Esophagus muscularis mucosa (tissue), 4 donors: ENCODE data around the gene S100A8. TPM values are rescaled to one million over a fixed set of nuclear protein-coding genes. Genes with fewer than 3 reads are reported as not detected.

ENCODE experiments used
- DNase-seq: peaks from one replicate; pipeline ENCODE4 v3.0.0-alpha.2; 2017; ENCODE audit errors: extremely low spot score
- H3K27ac ChIP-seq, 4 donors: fragments of 200-600 bp; sonication (generic); replicated peaks in 1 of 4; 1 replicate in 3 of 4; 2 replicates in 1 of 4; pipeline ENCODE4 v1.5.1; 2016 to 2019; ENCODE audit warnings: mild to moderate bottlenecking in 1 of 4
- H3K27me3 ChIP-seq, 4 donors: fragments of 200-600 bp; sonication (generic); one replicate each; pipeline versions ENCODE4 v1.5.1 to v1.6.0; 2016 to 2019
- H3K36me3 ChIP-seq, 4 donors: fragments of 200-600 bp; sonication (generic); one replicate each; pipeline ENCODE4 v1.5.1; 2016 to 2019
- H3K4me1 ChIP-seq, 4 donors: fragments of 200-600 bp; sonication (generic); one replicate each; pipeline ENCODE4 v1.5.1; 2016 to 2019
- H3K4me3 ChIP-seq, 4 donors: fragments of 200-600 bp; sonication (generic); 1 replicate in 2 of 4; 2 replicates in 2 of 4; pipeline ENCODE4 v1.5.1; 2016 to 2019; ENCODE audit warnings: mild to moderate bottlenecking in 4 of 4, moderate library complexity in 1 of 4
- H3K9me3 ChIP-seq, 4 donors: fragments of 200-600 bp; sonication (generic); 1 replicate in 3 of 4; 2 replicates in 1 of 4; pipeline ENCODE4 v1.5.1; 2016 to 2019
- EP300 ChIP-seq: sonication (generic); formaldehyde crosslinking; IDR thresholded peaks from one replicate; pipeline ENCODE4 v1.6.1; 2017; ENCODE audit warnings: antibody characterized with exemption
- POLR2A ChIP-seq: fragments of 450-650 bp; IDR thresholded peaks from one replicate; pipeline ENCODE4 v1.6.1; 2017; ENCODE audit warnings: antibody characterized with exemption, moderate library complexity, mild to moderate bottlenecking, low read depth
- POLR2AphosphoS5 ChIP-seq, 2 donors: sonication (generic); formaldehyde crosslinking; IDR thresholded peaks; one replicate each; pipeline ENCODE4 v1.6.1; 2017; ENCODE audit warnings: antibody characterized with exemption in 2 of 2
- WGBS: methylation state at CpG from one replicate; pipeline ENCODE4 v1.1.5; 2018; 5-methylcytosine and 5-hydroxymethylcytosine counted together
- intact Hi-C: fragments of 100-400 bp; cut with DNase I; formaldehyde crosslinking; loops from one replicate; pipeline ENCODE4 v1.15.1; 2023
- total RNA-seq, 4 donors: library from RNA; depleted of rRNA; stranded (reverse); fragments of >200 nt; gene quantifications; one replicate each; pipeline versions ENCODE4 v1.1.0 to v1.2.1, GENCODE V29; 2016
- TF ChIP-seq, protein P1 (sequence below), 3 experiments: fragments of 200-600 bp in 2 of 3; fragments of 450-650 bp in 1 of 3; sonication (generic) in 2 of 3; IDR thresholded peaks; one replicate each; pipeline ENCODE4 v1.5.1; 2017 to 2019; ENCODE audit warnings: antibody characterized with exemption in 3 of 3, mild to moderate bottlenecking in 2 of 3, moderate library complexity in 1 of 3

The S100A8 gene
- total RNA-seq, 4 donors from 2014 or later = 9.9 to 155 (median 12.0) TPM

DNA sequence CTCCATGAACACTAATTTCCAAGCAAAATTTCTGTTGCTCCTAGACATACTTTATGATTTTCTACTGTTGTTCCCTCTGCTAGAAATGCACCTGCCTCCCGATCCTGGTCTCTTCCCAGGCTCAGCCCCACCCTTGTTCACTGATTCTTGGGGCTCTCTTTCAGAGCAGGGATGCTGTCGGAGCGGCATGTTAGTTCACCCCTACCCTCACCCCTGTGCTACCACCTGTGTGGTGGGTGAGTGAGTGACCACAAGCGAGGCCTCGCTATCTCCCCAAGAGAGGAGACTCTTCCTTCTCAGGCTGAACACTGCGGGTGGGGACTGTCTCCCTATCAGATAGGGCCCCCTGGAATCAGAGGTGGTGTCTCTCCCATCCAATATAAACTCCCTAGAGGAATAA lies 4.9 kb upstream of the S100A8 start:
- 61% methylated on average over 3 of the region's 6 CpGs for WGBS
- H3K4me1 ChIP-seq = no peaks in the 10 kb centered on the region
- intact Hi-C loops = no loop called here
- no peak overlapping the region for H3K27ac ChIP-seq
- H3K4me3 ChIP-seq = no peak overlapping the region
- peaks cover 0 to 46% (median 0%) of the 10 kb centered on the region in 4 donors for H3K27me3 ChIP-seq
- H3K9me3 ChIP-seq = no peaks in the 10 kb centered on the region
- no peak for DNase-seq
- no peak for TF ChIP-seq EP300
- H3K36me3 ChIP-seq = no peaks in the 10 kb centered on the region

DNA sequence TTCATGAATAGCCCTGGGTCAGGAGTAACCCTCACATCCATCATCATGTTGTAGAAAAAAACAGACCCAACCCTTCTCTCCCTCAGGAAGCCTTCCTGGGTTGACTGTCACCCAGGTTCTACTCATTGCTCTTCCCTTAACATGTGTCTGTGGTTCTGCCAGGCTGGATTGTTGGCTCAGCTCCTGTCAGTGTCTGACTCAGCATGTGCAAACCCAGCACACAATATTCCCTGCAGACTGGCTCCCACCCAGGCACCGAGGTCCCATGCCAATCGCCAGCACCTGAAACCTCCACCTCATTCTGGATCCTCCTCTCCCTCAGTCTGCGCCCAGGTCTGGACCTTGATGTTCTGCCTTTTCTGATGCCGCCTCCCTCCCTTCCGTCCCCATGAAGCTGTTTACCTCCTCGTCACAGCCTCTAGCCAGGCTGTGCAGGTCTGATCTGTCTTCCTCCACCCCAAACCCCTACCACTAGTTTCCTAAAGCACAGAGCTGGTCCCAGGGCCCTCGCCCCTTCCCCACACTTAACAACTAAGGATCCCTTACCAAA lies 4.3 kb upstream of the S100A8 start:
- H3K27me3 ChIP-seq = peaks cover 0 to 52% (median 0%) of the 10 kb centered on the region in 4 donors
- intact Hi-C loops = no loop called here
- H3K4me3 ChIP-seq = no peak overlapping the region
- no peaks in the 10 kb centered on the region for H3K36me3 ChIP-seq
- H3K27ac ChIP-seq = no peak overlapping the region
- WGBS = 79% methylated on average over 7 of the region's 7 CpGs
- TF ChIP-seq POLR2AphosphoS5 (IDR thresholded peaks at IDR 0.05) (no peak), EP300 (no peak), POLR2A (no peak)
- TF ChIP-seq, protein P1, sequence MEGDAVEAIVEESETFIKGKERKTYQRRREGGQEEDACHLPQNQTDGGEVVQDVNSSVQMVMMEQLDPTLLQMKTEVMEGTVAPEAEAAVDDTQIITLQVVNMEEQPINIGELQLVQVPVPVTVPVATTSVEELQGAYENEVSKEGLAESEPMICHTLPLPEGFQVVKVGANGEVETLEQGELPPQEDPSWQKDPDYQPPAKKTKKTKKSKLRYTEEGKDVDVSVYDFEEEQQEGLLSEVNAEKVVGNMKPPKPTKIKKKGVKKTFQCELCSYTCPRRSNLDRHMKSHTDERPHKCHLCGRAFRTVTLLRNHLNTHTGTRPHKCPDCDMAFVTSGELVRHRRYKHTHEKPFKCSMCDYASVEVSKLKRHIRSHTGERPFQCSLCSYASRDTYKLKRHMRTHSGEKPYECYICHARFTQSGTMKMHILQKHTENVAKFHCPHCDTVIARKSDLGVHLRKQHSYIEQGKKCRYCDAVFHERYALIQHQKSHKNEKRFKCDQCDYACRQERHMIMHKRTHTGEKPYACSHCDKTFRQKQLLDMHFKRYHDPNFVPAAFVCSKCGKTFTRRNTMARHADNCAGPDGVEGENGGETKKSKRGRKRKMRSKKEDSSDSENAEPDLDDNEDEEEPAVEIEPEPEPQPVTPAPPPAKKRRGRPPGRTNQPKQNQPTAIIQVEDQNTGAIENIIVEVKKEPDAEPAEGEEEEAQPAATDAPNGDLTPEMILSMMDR (IDR thresholded peaks at IDR 0.05) = no peak
- H3K9me3 ChIP-seq = no peaks in the 10 kb centered on the region
- H3K4me1 ChIP-seq = no peaks in the 10 kb centered on the region
- no peak for DNase-seq

DNA sequence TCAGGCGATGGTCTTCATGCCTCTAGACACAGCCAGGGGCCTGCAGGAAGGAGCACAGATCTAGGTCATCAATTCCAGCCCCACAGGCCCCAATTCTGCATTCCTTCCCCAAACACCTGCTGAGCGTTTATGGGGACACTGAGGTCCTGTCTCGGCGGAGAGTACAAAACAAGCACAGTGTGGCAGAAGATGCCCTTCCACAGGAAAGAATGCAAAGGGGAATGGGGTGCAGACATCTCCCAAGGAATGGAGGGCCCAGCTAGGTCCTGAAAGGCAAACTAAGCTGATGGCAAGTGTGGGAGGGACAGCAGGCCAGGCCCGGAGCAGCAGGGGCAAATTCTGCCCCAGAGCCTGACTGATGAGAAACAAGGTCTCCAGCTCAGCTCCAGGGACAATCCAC lies 3.5 kb upstream of the S100A8 start:
- DNase-seq = no peak
- TF ChIP-seq EP300 = no peak
- TF ChIP-seq, protein P1 (IDR thresholded peaks at IDR 0.05) = no peak
- TF ChIP-seq POLR2AphosphoS5 (IDR thresholded peaks at IDR 0.05) = no peak
- no peak for TF ChIP-seq POLR2A
- intact Hi-C loops = no loop called here
- H3K27ac ChIP-seq = no peak overlapping the region
- H3K36me3 ChIP-seq = no peaks in the 10 kb centered on the region
- H3K9me3 ChIP-seq = no peaks in the 10 kb centered on the region
- H3K4me1 ChIP-seq = no peaks in the 10 kb centered on the region
- WGBS = 68% methylated on average over 4 of the region's 5 CpGs
- peaks cover 0 to 49% (median 0%) of the 10 kb centered on the region in 4 donors for H3K27me3 ChIP-seq
- H3K4me3 ChIP-seq = no peak overlapping the region

DNA sequence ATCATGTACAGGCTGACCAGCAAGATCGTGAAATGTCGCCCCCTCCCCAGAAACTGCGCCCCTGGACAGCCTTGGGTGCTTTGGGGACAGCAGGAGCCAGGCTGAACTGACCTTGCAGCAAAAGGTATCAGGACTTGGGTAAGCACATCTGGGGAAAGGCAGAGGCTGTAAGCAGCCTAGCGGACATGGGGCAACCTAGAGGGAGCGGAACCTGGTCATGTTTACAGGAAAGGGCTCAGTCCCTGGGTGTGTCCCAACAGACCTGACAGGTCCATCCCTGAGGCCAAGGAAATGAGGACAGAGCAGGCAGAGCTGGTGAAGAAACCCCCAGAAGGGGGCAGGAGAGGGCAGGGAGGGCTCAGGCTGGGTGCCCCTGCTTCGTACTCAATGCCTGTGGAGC lies 3.1 kb upstream of the S100A8 start:
- peaks cover 0 to 45% (median 0%) of the 10 kb centered on the region in 4 donors for H3K27me3 ChIP-seq
- no peak for TF ChIP-seq POLR2A
- TF ChIP-seq POLR2AphosphoS5 (IDR thresholded peaks at IDR 0.05) = no peak
- TF ChIP-seq, protein P1 (IDR thresholded peaks at IDR 0.05) = no peak
- TF ChIP-seq EP300 = no peak
- no peaks in the 10 kb centered on the region for H3K9me3 ChIP-seq
- no peak overlapping the region for H3K4me3 ChIP-seq
- H3K36me3 ChIP-seq = no peaks in the 10 kb centered on the region
- WGBS = 80% methylated on average over 5 of the region's 6 CpGs
- no peak overlapping the region for H3K27ac ChIP-seq
- intact Hi-C loops = no loop called here
- no peaks in the 10 kb centered on the region for H3K4me1 ChIP-seq
- DNase-seq = no peak

DNA sequence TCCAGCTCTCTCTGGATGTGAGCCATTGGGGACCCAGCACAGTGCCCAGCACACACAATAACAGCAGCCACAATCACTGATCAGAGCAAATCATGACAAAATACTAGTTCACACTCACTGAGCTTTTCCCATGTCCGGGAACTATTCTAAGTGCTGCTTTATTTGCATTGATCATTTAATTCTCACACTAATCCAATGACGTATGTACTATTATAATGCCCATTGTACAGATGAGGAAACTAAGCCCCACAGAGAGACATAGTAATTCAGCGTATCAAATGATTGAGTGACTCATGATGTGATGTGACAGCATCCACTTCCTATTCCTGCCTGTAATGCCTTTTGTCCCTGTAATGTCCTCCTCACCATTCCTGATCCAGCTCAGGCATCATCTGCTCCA lies 1.9 kb upstream of the S100A8 start:
- H3K27ac ChIP-seq = no peak overlapping the region
- TF ChIP-seq POLR2AphosphoS5 (IDR thresholded peaks at IDR 0.05) = no peak
- no peak for TF ChIP-seq EP300
- no peak for TF ChIP-seq POLR2A
- TF ChIP-seq, protein P1 (IDR thresholded peaks at IDR 0.05) = no peak
- intact Hi-C loops = no loop called here
- peaks cover 0 to 35% (median 0%) of the 10 kb centered on the region in 4 donors for H3K27me3 ChIP-seq
- H3K36me3 ChIP-seq = no peaks in the 10 kb centered on the region
- H3K4me3 ChIP-seq = no peak overlapping the region
- DNase-seq = no peak
- H3K9me3 ChIP-seq = no peaks in the 10 kb centered on the region
- WGBS = 90% methylated on average over 3 of the region's 3 CpGs
- H3K4me1 ChIP-seq = no peaks in the 10 kb centered on the region
